HCT116 (cell line): ENCODE data around the gene DNAAF8. TPM values are rescaled to one million over a fixed set of nuclear protein-coding genes. Genes with fewer than 3 reads are reported as not detected.
"Not testable (repeated sequence)": the region's sequence is repeated elsewhere in the genome, so short reads cannot be mapped to it uniquely, and the experiment has no call there.

Experiments used
- ATAC-seq: fragments of 200-7000 bp; cut with Tn5 transposase; 2 replicates; pipeline ENCODE4 v1.9.1; 2020; ENCODE audit warnings: mild to moderate bottlenecking, moderate library complexity
- BruUV-seq: library from RNA; stranded (reverse); fragments of 400-500 nt; replicated peaks from 2 replicates; lab custom pipeline; 2021; lab: Mats Ljungman, UMichigan
- CTCF ChIA-PET: fragments of 300-600 bp; sonication (Branson Sonifier 250); formaldehyde crosslinking; loops from one replicate; lab custom pipeline; 2021; ENCODE audit warnings: antibody characterized with exemption; lab: Charles Lee
- POLR2A ChIA-PET: fragments of 300-600, 350-600 bp; sonication (Branson Sonifier 250); formaldehyde crosslinking; loops from one replicate; lab custom pipeline; 2021; ENCODE audit warnings: antibody characterized with exemption; lab: Charles Lee
- RAD21 ChIA-PET, 2 experiments: fragments of 300-600 bp; sonication (Branson Sonifier 250); formaldehyde crosslinking; loops; one replicate each; lab custom pipeline; 2023; ENCODE audit warnings: low total read pairs in 2 of 2; ENCODE audit not compliant: uncharacterized antibody in 2 of 2, unreplicated experiment in 2 of 2, low non-redundant PET in 1 of 2; lab: Charles Lee
- DNase-seq: peaks from one replicate; pipeline ENCODE4 v3.0.0-alpha.2; 2010; ENCODE audit warnings: low read depth, low spot score
- H2AFZ ChIP-seq: fragments of 200-600 bp; shearing (Covaris generic), sonication (generic); 2 replicates; pipeline ENCODE4 v1.6.1; 2017; ENCODE audit warnings: low read depth, mixed run types, mixed read lengths, antibody characterized with exemption, low read length; ENCODE audit not compliant: poor library complexity, severe bottlenecking
- H3K27ac ChIP-seq: 2 replicates; pipeline ENCODE4 v1.5.1; 2012; ENCODE audit warnings: low read depth, low read length
- H3K27me3 ChIP-seq: fragments of 200-600 bp; sonication (generic); 2 replicates; pipeline ENCODE4 v1.6.1; 2016; ENCODE audit warnings: mixed run types, low read length, mixed read lengths; ENCODE audit not compliant: insufficient read depth
- H3K36me3 ChIP-seq, 2 experiments: fragments of 200-500 bp in 1 of 2; fragments of 200-600 bp in 1 of 2; sonication (Bioruptor generic) in 1 of 2; sonication (generic) in 1 of 2; 2 replicates each; pipeline versions ENCODE4 v1.5.1 to v1.6.1; 2014 to 2016; ENCODE audit warnings: low read length in 2 of 2, inconsistent platforms in 1 of 2, mixed read lengths in 1 of 2, mixed run types in 1 of 2; ENCODE audit not compliant: insufficient read depth in 2 of 2, control insufficient read depth in 1 of 2
- H3K4me1 ChIP-seq, 2 experiments: fragments of 200-600 bp in 1 of 2; sonication (generic) in 1 of 2; 2 replicates each; pipeline versions ENCODE4 v1.5.1 to v1.6.1; 2012 to 2017; ENCODE audit warnings: low read length in 2 of 2, inconsistent platforms in 1 of 2, mild to moderate bottlenecking in 1 of 2, mixed read lengths in 1 of 2, mixed run types in 1 of 2, moderate library complexity in 1 of 2; ENCODE audit not compliant: insufficient read depth in 2 of 2, control insufficient read depth in 1 of 2
- H3K4me2 ChIP-seq: fragments of 200-600 bp; sonication (generic); 2 replicates; pipeline ENCODE4 v1.6.1; 2017; ENCODE audit warnings: mixed run types, low read length, mixed read lengths
- H3K4me3 ChIP-seq, 2 experiments: fragments of 200-600 bp in 1 of 2; sonication (generic) in 1 of 2; replicated peaks in 1 of 2; 2 replicates each; pipeline ENCODE4 v1.5.1; 2011 to 2016; ENCODE audit warnings: low read length in 2 of 2, control low read depth in 1 of 2, low read depth in 1 of 2, mild to moderate bottlenecking in 1 of 2, mixed read lengths in 1 of 2, mixed run types in 1 of 2
- H3K79me2 ChIP-seq: fragments of 200-600 bp; sonication (generic); 2 replicates; pipeline ENCODE4 v1.6.1; 2017; ENCODE audit warnings: mild to moderate bottlenecking, mixed run types, low read length, moderate library complexity, mixed read lengths; ENCODE audit not compliant: insufficient read depth
- H3K9ac ChIP-seq: fragments of 200-600 bp; sonication (generic); 2 replicates; pipeline ENCODE4 v1.6.1; 2016; ENCODE audit warnings: low read length, mixed read lengths
- H3K9me2 ChIP-seq: fragments of 200-600 bp; sonication (generic), shearing (Covaris generic); 2 replicates; pipeline ENCODE4 v1.6.1; 2017; ENCODE audit warnings: mixed run types, mild to moderate bottlenecking, moderate library complexity; ENCODE audit not compliant: insufficient read depth
- H3K9me3 ChIP-seq, 2 experiments: fragments of 200-500 bp in 1 of 2; fragments of 200-600 bp in 1 of 2; sonication (Bioruptor generic) in 1 of 2; sonication (generic) in 1 of 2; 2 replicates each; pipeline ENCODE4 v1.6.1; 2014 to 2017; ENCODE audit warnings: low read length in 2 of 2, mixed read lengths in 2 of 2, inconsistent platforms in 1 of 2, low read depth in 1 of 2, mild to moderate bottlenecking in 1 of 2, mixed run types in 1 of 2, moderate library complexity in 1 of 2; ENCODE audit not compliant: control insufficient read depth in 1 of 2, insufficient read depth in 1 of 2
- H4K20me1 ChIP-seq: fragments of 200-600 bp; sonication (generic), shearing (Covaris generic); 2 replicates; pipeline ENCODE4 v1.6.1; 2017; ENCODE audit warnings: mixed run types, mild to moderate bottlenecking, moderate library complexity; ENCODE audit not compliant: insufficient read depth
- EZH2 ChIP-seq: fragments of 200-600 bp; sonication (generic); IDR thresholded peaks from 2 replicates; pipeline ENCODE4 v1.6.1; 2017; ENCODE audit warnings: antibody characterized with exemption, mixed run types
- EZH2phosphoT487 ChIP-seq: fragments of 200-600 bp; IDR thresholded peaks from 2 replicates; pipeline ENCODE4 v1.6.1; 2018; ENCODE audit warnings: antibody characterized with exemption, borderline replicate concordance
- FOSL1 ChIP-seq: IDR thresholded peaks from 2 replicates; pipeline ENCODE4 v1.6.1; 2012; ENCODE audit warnings: low read depth
- MAX ChIP-seq: IDR thresholded peaks from 2 replicates; pipeline ENCODE4 v1.6.1; 2012
- POLR2A ChIP-seq: IDR thresholded peaks from 2 replicates; pipeline ENCODE4 v1.7.0; 2011; ENCODE audit warnings: borderline replicate concordance; ENCODE audit not compliant: insufficient read depth, insufficient read length; ENCODE audit errors: extremely low read depth
- POLR2AphosphoS5 ChIP-seq: IDR thresholded peaks from 2 replicates; pipeline ENCODE4 v1.6.1; 2011; ENCODE audit warnings: mild to moderate bottlenecking, low read depth, low read length, moderate library complexity
- RAD21 ChIP-seq: IDR thresholded peaks from 2 replicates; pipeline ENCODE4 v1.6.1; 2012; ENCODE audit warnings: low read depth, mild to moderate bottlenecking
- SIN3A ChIP-seq: IDR thresholded peaks from 2 replicates; pipeline ENCODE4 v1.6.1; 2012; ENCODE audit warnings: low read depth
- SP1 ChIP-seq: IDR thresholded peaks from 2 replicates; pipeline ENCODE4 v1.6.1; 2012; ENCODE audit warnings: low read depth
- SRF ChIP-seq: IDR thresholded peaks from 2 replicates; pipeline ENCODE4 v1.6.1; 2012; ENCODE audit warnings: low read depth
- TCF7L2 ChIP-seq: IDR thresholded peaks from 2 replicates; pipeline ENCODE4 v1.7.0; 2011; ENCODE audit warnings: borderline replicate concordance, inconsistent platforms; ENCODE audit not compliant: insufficient read depth, insufficient read length; ENCODE audit errors: extremely low read depth
- YY1 ChIP-seq: IDR thresholded peaks from 2 replicates; pipeline ENCODE4 v1.6.1; 2011; ENCODE audit warnings: low read length, low read depth, moderate library complexity, mild to moderate bottlenecking; ENCODE audit not compliant: insufficient replicate concordance; ENCODE audit errors: extremely low read depth
- ZFX ChIP-seq: fragments of 450-650 bp; IDR thresholded peaks from 2 replicates; pipeline ENCODE4 v1.6.1; 2017
- intact Hi-C: fragments of 100-400 bp; cut with micrococcal nuclease; formaldehyde crosslinking; loops from 2 replicates; pipeline ENCODE4 v1.10.0; 2022
- total RNA-seq: library from RNA; stranded (reverse); gene quantifications from one replicate; pipeline ENCODE4 v1.2.1, GENCODE V29; 2021; ENCODE audit not compliant: unreplicated experiment
- TF ChIP-seq, protein P1 (sequence below): IDR thresholded peaks from 2 replicates; pipeline ENCODE4 v1.6.1; 2012; ENCODE audit warnings: low read depth

The DNAAF8 gene
- total RNA-seq, 1 experiment from 2014 or later = 1.0 TPM

GRCh38 chr16:4783951-4784336, 49.6 kb downstream of the DNAAF8 start:
- Histone ChIP-seq H3K9ac (no peak overlapping the region), H2AFZ (no peak overlapping the region), H3K4me2 (no peak overlapping the region), H3K4me1 (peaks cover 3 to 12% of the 10 kb centered on the region in 2 experiments; a peak in 3 of 4 replicates), H3K9me2 (no peaks in the 10 kb centered on the region), H3K4me3 (no peak overlapping the region), H3K36me3 (no peaks in the 10 kb centered on the region), H3K9me3 (no peaks in the 10 kb centered on the region), H4K20me1 (no peaks in the 10 kb centered on the region), H3K79me2 (no peaks in the 10 kb centered on the region), H3K27ac (no peak overlapping the region), H3K27me3 (no peaks in the 10 kb centered on the region)
- DNase-seq = no peak
- ChIA-PET POLR2A (no interaction called here), CTCF (no interaction called here), RAD21 (no interaction called here)
- ATAC-seq = no peak
- intact Hi-C loops = no loop called here
- no TSS peak for BruUV-seq
- TF ChIP-seq MAX (no peak), POLR2A (no peak), ZFX (no peak), YY1 (no peak), TCF7L2 (no peak), POLR2AphosphoS5 (no peak), RAD21 (no peak), SIN3A (no peak), SP1 (no peak), SRF (no peak), EZH2 (no peak), EZH2phosphoT487 (no peak), FOSL1 (no peak)
- TF ChIP-seq, protein P1, sequence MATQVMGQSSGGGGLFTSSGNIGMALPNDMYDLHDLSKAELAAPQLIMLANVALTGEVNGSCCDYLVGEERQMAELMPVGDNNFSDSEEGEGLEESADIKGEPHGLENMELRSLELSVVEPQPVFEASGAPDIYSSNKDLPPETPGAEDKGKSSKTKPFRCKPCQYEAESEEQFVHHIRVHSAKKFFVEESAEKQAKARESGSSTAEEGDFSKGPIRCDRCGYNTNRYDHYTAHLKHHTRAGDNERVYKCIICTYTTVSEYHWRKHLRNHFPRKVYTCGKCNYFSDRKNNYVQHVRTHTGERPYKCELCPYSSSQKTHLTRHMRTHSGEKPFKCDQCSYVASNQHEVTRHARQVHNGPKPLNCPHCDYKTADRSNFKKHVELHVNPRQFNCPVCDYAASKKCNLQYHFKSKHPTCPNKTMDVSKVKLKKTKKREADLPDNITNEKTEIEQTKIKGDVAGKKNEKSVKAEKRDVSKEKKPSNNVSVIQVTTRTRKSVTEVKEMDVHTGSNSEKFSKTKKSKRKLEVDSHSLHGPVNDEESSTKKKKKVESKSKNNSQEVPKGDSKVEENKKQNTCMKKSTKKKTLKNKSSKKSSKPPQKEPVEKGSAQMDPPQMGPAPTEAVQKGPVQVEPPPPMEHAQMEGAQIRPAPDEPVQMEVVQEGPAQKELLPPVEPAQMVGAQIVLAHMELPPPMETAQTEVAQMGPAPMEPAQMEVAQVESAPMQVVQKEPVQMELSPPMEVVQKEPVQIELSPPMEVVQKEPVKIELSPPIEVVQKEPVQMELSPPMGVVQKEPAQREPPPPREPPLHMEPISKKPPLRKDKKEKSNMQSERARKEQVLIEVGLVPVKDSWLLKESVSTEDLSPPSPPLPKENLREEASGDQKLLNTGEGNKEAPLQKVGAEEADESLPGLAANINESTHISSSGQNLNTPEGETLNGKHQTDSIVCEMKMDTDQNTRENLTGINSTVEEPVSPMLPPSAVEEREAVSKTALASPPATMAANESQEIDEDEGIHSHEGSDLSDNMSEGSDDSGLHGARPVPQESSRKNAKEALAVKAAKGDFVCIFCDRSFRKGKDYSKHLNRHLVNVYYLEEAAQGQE = no peak

GRCh38 chr16:4784444-4784987, 50.2 kb downstream of the DNAAF8 start:
- H3K27ac ChIP-seq, H3K79me2 ChIP-seq, H3K9me2 ChIP-seq, CTCF ChIA-PET, H3K4me2 ChIP-seq, intact Hi-C loops, H3K36me3 ChIP-seq, RAD21 ChIA-PET, DNase-seq, H3K9ac ChIP-seq, H3K27me3 ChIP-seq, H3K9me3 ChIP-seq, ATAC-seq, BruUV-seq, H3K4me3 ChIP-seq, POLR2A ChIA-PET, H4K20me1 ChIP-seq, H2AFZ ChIP-seq: not testable (repeated sequence)
- peaks cover 3 to 11% of the 10 kb centered on the region in 2 experiments; a peak in 3 of 4 replicates for H3K4me1 ChIP-seq
